IPS-20b (cell line): ENCODE results near the gene SCN8A.

Source experiments
- H3K27ac ChIP-seq: one replicate; pipeline ENCODE4 v1.5.1; 2013; ENCODE audit warnings: low read length
- H3K27me3 ChIP-seq: 2 replicates; pipeline ENCODE4 v1.6.1; 2013; ENCODE audit warnings: mild to moderate bottlenecking, low read length, inconsistent platforms; ENCODE audit not compliant: insufficient read depth
- H3K36me3 ChIP-seq: 2 replicates; pipeline ENCODE4 v1.6.1; 2013; ENCODE audit warnings: low read depth, mild to moderate bottlenecking, inconsistent platforms, low read length, moderate library complexity; ENCODE audit not compliant: insufficient read depth
- H3K4me1 ChIP-seq: 2 replicates; pipeline ENCODE4 v1.6.1; 2013; ENCODE audit warnings: mild to moderate bottlenecking, control low read depth, inconsistent platforms, low read length, moderate library complexity; ENCODE audit not compliant: insufficient read depth
- H3K4me3 ChIP-seq: 2 replicates; pipeline ENCODE4 v1.5.1; 2013; ENCODE audit warnings: mild to moderate bottlenecking, low read length, inconsistent platforms
- H3K9ac ChIP-seq: 2 replicates; pipeline ENCODE4 v1.6.1; 2013; ENCODE audit warnings: low read depth, mild to moderate bottlenecking, inconsistent platforms, low read length, moderate library complexity
- H3K9me3 ChIP-seq: 2 replicates; pipeline ENCODE4 v1.6.1; 2013; ENCODE audit warnings: mild to moderate bottlenecking, low read depth, low read length, inconsistent platforms; ENCODE audit not compliant: insufficient read depth

The SCN8A gene

GRCh38 chr12:51848841-51849735 lies 258.1 kb downstream of the SCN8A start:
- H3K4me1 ChIP-seq = peaks cover 19% of the 10 kb centered on the region; the same call in 1 of the 2 replicates
- H3K9ac ChIP-seq = peak overlapping the region; percentile 64; the same call in 1 of the 2 replicates
- H3K27me3 ChIP-seq = peaks cover 58% of the 10 kb centered on the region
- no peaks in the 10 kb centered on the region for H3K36me3 ChIP-seq
- H3K27ac ChIP-seq = no peak overlapping the region
- H3K9me3 ChIP-seq = no peaks in the 10 kb centered on the region
- H3K4me3 ChIP-seq = peak overlapping the region; percentile 71

- H3K27me3 ChIP-seq = peaks cover 50% of the 10 kb centered on the region
Measured at GRCh38 chr12:51850081-51850964, 259.3 kb downstream of the SCN8A start.

GRCh38 chr12:51850965-51851299 lies 259.9 kb downstream of the SCN8A start:
- Histone ChIP-seq H3K9ac (no peak overlapping the region), H3K36me3 (no peaks in the 10 kb centered on the region), H3K4me3 (no peak overlapping the region), H3K27me3 (peaks cover 48% of the 10 kb centered on the region), H3K27ac (no peak overlapping the region), H3K9me3 (no peaks in the 10 kb centered on the region), H3K4me1 (peaks cover 16% of the 10 kb centered on the region; the same call in 1 of the 2 replicates)

More at GRCh38 chr12:51850081-51850964, 259.3 kb downstream of the SCN8A start:
- no peaks in the 10 kb centered on the region for H3K36me3 ChIP-seq
- H3K4me3 ChIP-seq = peak overlapping the region; percentile 71; the same call in 1 of the 2 replicates
- no peak overlapping the region for H3K9ac ChIP-seq
- H3K27ac ChIP-seq = no peak overlapping the region
- H3K9me3 ChIP-seq = no peaks in the 10 kb centered on the region
- peaks cover 18% of the 10 kb centered on the region; the same call in 1 of the 2 replicates for H3K4me1 ChIP-seq

GRCh38 chr12:51851413-51852124 lies 260.5 kb downstream of the SCN8A start:
- no peak overlapping the region for H3K27ac ChIP-seq
- H3K9me3 ChIP-seq = no peaks in the 10 kb centered on the region
- no peak overlapping the region for H3K9ac ChIP-seq
- H3K27me3 ChIP-seq = peaks cover 42% of the 10 kb centered on the region
- peaks cover 14% of the 10 kb centered on the region; the same call in 1 of the 2 replicates for H3K4me1 ChIP-seq
- no peaks in the 10 kb centered on the region for H3K36me3 ChIP-seq
- H3K4me3 ChIP-seq = no peak overlapping the region

GRCh38 chr12:51852404-51853137 lies 261.5 kb downstream of the SCN8A start:
- H3K9ac ChIP-seq = no peak overlapping the region
- H3K9me3 ChIP-seq = no peaks in the 10 kb centered on the region
- no peaks in the 10 kb centered on the region for H3K36me3 ChIP-seq
- peaks cover 40% of the 10 kb centered on the region for H3K27me3 ChIP-seq
- H3K27ac ChIP-seq = no peak overlapping the region
- peaks cover 13% of the 10 kb centered on the region; the same call in 1 of the 2 replicates for H3K4me1 ChIP-seq
- no peak overlapping the region for H3K4me3 ChIP-seq

GRCh38 chr12:51855586-51856428 lies 264.8 kb downstream of the SCN8A start:
- Histone ChIP-seq H3K27ac (peak overlapping the region; percentile 18), H3K27me3 (peaks cover 23% of the 10 kb centered on the region), H3K4me3 (peak overlapping the region; percentile 64), H3K4me1 (peaks cover 9% of the 10 kb centered on the region; the same call in 1 of the 2 replicates), H3K9me3 (no peaks in the 10 kb centered on the region), H3K9ac (peak overlapping the region; percentile 81; the same call in 1 of the 2 replicates), H3K36me3 (no peaks in the 10 kb centered on the region)

GRCh38 chr12:51860986-51861385 lies 270.0 kb downstream of the SCN8A start:
- Histone ChIP-seq H3K4me1 (peaks cover 29% of the 10 kb centered on the region), H3K27ac (no peak overlapping the region), H3K9ac (no peak overlapping the region), H3K36me3 (no peaks in the 10 kb centered on the region), H3K27me3 (peaks cover 26% of the 10 kb centered on the region), H3K9me3 (no peaks in the 10 kb centered on the region), H3K4me3 (no peak overlapping the region)
